Measurements from ENCODE around the gene ARHGAP26.

DNA sequence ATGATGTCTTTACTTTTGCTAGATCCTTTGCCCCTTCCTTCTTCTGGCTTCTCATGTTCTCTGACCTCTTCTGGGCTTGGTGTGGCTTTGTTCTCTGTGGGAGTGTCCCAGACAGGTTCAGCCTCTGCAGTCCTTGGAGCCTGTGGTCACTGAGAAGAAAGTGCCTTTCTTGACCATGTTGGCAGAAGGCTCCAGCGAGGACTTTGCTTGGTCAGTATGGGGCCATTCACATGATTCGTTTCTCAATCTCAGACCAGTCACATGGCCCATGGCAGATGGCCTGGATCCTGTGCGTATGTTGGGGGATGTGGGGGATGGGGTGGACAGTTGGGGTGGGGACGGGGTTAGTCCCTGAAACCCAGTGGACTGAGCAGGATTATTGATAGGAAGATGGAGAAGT lies 274.1 kb downstream of the ARHGAP26 start:
- TF ChIP-seq, protein P1, sequence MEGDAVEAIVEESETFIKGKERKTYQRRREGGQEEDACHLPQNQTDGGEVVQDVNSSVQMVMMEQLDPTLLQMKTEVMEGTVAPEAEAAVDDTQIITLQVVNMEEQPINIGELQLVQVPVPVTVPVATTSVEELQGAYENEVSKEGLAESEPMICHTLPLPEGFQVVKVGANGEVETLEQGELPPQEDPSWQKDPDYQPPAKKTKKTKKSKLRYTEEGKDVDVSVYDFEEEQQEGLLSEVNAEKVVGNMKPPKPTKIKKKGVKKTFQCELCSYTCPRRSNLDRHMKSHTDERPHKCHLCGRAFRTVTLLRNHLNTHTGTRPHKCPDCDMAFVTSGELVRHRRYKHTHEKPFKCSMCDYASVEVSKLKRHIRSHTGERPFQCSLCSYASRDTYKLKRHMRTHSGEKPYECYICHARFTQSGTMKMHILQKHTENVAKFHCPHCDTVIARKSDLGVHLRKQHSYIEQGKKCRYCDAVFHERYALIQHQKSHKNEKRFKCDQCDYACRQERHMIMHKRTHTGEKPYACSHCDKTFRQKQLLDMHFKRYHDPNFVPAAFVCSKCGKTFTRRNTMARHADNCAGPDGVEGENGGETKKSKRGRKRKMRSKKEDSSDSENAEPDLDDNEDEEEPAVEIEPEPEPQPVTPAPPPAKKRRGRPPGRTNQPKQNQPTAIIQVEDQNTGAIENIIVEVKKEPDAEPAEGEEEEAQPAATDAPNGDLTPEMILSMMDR (IDR thresholded peaks at IDR 0.05), result no peak
- TF ChIP-seq POLR2A (IDR thresholded peaks at IDR 0.05), result no peak
- TF ChIP-seq EP300 (IDR thresholded peaks at IDR 0.05), result no peak
